Esophagus (tissue), 2 donors: Measurements from ENCODE around the gene GPR55. TPM values are rescaled to one million over a fixed set of nuclear protein-coding genes. Genes with fewer than 3 reads are reported as not detected.

Source experiments
- H3K27ac ChIP-seq, 2 donors: one replicate each; pipeline ENCODE4 v1.5.1; 2013; ENCODE audit warnings: low read depth in 2 of 2, mild to moderate bottlenecking in 2 of 2, inconsistent platforms in 1 of 2, low read length in 1 of 2, moderate library complexity in 1 of 2
- H3K27me3 ChIP-seq, 2 donors: one replicate each; pipeline ENCODE4 v1.6.1; 2013; ENCODE audit warnings: low read length in 2 of 2, control low read depth in 1 of 2, mild to moderate bottlenecking in 1 of 2; ENCODE audit not compliant: insufficient read depth in 2 of 2, control insufficient read depth in 1 of 2
- H3K36me3 ChIP-seq, 2 donors: one replicate each; pipeline ENCODE4 v1.6.1; 2013; ENCODE audit warnings: low read length in 1 of 2; ENCODE audit not compliant: control insufficient read depth in 2 of 2, insufficient read depth in 2 of 2
- H3K4me1 ChIP-seq, 2 donors: one replicate each; pipeline ENCODE4 v1.6.1; 2013; ENCODE audit warnings: low read length in 1 of 2; ENCODE audit not compliant: control insufficient read depth in 2 of 2, insufficient read depth in 2 of 2
- H3K4me3 ChIP-seq, 2 donors: one replicate each; pipeline ENCODE4 v1.5.1; 2013; ENCODE audit warnings: low read length in 2 of 2, mild to moderate bottlenecking in 2 of 2, low read depth in 1 of 2, moderate library complexity in 1 of 2
- H3K9me3 ChIP-seq, 2 donors: one replicate each; pipeline ENCODE4 v1.6.1; 2013; ENCODE audit warnings: mild to moderate bottlenecking in 2 of 2, low read depth in 1 of 2, low read length in 1 of 2, moderate library complexity in 1 of 2; ENCODE audit not compliant: control insufficient read depth in 2 of 2, insufficient read depth in 1 of 2
- WGBS, 2 donors: extraction: QIAGEN DNeasy Blood & Tissue Kit; methylation state at CpG; one replicate each; pipeline ENCODE4 v1.1.7; 2013; 5-methylcytosine and 5-hydroxymethylcytosine counted together
- polyA plus RNA-seq, 2 donors: library from polyadenylated mRNA; stranded (reverse); fragments of 200-250 nt; gene quantifications; one replicate each; pipeline ENCODE4 v1.2.3, GENCODE V29; 2013
- donor health status: healthy with polysubstance abuse.
- donor health status: Bipolar disorder and iron deficiency.

Gene GPR55
- polyA plus RNA-seq, 2 donors = 0.28 to 0.88 TPM

DNA sequence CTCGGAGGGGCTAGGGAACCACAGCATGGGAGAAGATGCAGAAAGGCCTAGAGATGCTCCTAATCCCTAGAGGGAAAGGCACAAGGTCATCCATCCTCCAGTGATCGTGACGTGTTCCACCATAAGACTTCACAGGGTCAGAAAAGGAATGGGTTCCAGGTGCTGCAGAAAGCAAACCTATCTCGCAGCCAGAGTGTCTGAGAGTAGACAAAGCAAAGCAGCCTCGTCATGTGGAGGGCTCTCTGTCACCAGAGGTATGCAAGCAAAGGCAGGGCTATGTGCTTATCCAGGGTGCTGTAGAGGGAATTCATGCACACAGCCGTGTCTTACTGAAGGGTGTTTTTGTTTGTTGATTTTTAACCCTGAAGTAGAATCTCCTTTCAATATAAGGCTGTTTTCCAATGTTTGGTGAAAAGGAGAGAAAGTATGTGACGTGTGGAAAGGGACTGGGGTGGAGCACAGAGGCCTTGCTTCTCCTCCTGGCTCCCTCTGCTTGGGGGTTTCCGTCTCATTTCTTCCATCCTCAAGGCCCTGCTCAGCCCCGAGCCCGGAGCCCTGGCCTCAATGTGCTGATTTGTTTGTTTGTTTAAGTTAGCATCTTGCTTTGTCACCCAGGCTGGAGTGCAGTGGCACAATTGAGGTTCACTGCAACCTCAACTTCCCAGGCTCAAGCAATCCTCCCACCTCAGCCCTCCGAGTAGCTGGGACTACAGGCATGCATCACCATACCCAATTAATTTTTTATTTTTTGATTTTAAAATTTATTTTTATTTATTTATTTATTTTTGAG, 3.0 kb downstream of the GPR55 start:
- H3K27me3 ChIP-seq = no peaks in the 10 kb centered on the region
- H3K36me3 ChIP-seq = no peaks in the 10 kb centered on the region
- H3K9me3 ChIP-seq = no peaks in the 10 kb centered on the region
- no peak overlapping the region for H3K4me3 ChIP-seq
- H3K27ac ChIP-seq = no peak overlapping the region
- WGBS, 2 donors = 73 to 75% methylated on average over 11 of the region's 11 CpGs
- H3K4me1 ChIP-seq = no peaks in the 10 kb centered on the region

DNA sequence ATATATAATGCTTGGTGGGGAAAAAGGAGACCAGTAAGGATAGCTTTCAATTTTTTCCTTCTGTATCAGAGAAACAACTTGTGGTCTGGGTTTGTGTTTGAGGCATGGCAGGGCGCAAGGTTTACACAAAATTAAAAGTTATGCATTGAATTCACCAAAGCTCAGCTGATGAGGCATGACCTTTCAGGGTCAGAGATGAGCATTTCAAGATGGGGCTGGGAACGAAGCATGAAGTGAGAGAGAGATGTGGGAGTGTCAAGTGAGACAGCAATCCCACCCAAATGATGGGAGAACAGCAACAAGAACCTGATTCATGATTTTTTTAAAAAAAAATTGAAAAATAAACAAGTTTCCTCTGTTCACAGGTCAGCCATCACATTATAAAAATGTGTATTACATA, 4.9 kb downstream of the GPR55 start:
- H3K27me3 ChIP-seq = no peaks in the 10 kb centered on the region
- H3K4me1 ChIP-seq = peaks cover 0 to under 1% of the 10 kb centered on the region in 2 donors
- no peaks in the 10 kb centered on the region for H3K36me3 ChIP-seq
- no peak overlapping the region for H3K4me3 ChIP-seq
- WGBS, 2 donors = 71 to 75% methylated on average over 2 of the region's 2 CpGs
- H3K9me3 ChIP-seq = no peaks in the 10 kb centered on the region
- no peak overlapping the region for H3K27ac ChIP-seq

DNA sequence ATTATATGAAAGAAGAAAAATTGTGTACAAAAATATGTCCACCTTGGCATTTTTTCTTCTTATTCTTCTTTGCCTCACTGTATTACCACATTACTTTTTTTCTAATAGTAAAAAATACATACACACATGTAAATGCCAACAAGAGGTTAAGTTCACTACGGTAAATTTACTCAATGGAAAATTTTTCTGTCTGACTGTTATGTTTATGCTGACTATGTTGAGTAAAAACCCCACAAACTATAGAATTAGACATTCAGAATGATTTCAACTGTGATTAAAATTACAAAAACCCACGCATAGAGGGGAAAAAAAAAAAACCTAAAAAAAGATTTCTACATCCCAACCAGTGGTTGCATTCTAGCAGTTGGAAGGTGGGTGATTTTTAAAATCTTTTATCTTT, 5.4 kb downstream of the GPR55 start:
- Histone ChIP-seq H3K27me3 (no peaks in the 10 kb centered on the region), H3K9me3 (no peaks in the 10 kb centered on the region), H3K4me3 (no peak overlapping the region), H3K27ac (no peak overlapping the region), H3K36me3 (no peaks in the 10 kb centered on the region), H3K4me1 (peaks cover 0 to 3% of the 10 kb centered on the region in 2 donors)
- WGBS, 2 donors = 67 to 71% methylated on average over 2 of the region's 2 CpGs

DNA sequence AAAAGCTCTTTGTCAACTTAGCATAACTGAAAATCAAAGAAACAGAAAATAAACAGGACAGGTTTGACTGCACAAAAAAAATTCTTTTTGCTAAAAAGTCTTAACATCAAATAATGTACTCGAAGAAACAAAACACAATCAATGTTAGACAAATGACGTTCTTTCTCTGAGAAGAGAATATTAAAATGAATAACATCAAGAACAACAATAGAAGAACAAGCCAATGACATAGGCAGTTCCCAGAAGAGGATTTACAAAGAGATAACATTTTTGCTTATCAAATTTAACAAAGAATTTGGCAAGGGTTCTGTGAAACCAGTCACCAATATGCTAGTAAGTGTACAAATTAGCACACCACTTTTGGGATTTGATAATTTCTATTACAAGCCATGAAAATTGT, 5.8 kb downstream of the GPR55 start:
- H3K27me3 ChIP-seq = no peaks in the 10 kb centered on the region
- H3K36me3 ChIP-seq = no peaks in the 10 kb centered on the region
- WGBS, 2 donors = 65 to 69% methylated on average over 2 of the region's 2 CpGs

DNA sequence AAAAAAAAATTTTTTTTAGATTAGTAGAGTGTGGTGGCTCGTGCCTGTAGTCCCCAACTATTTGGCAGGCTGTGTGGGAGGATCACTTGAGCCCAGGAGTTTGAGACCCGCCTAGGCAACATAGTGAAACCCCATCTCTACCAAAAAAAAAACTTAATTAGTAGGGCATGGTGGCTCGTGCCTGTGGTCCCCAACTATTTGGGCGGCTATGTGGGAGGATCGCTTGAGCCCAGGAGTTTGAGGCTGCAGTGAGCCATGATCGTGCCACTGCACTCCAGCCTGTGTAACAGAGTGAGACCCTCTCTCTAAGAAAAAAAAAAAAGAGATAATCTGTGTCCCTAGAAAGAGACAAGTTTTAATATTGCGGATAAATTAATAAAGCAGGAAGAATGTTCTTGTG, 8.8 kb downstream of the GPR55 start:
- 81 to 86% methylated on average over 7 of the region's 7 CpGs for WGBS, 2 donors
- Histone ChIP-seq H3K4me1 (peaks cover 0 to 3% of the 10 kb centered on the region in 2 donors), H3K4me3 (no peak overlapping the region), H3K27ac (no peak overlapping the region), H3K36me3 (no peaks in the 10 kb centered on the region), H3K9me3 (no peaks in the 10 kb centered on the region), H3K27me3 (no peaks in the 10 kb centered on the region)

More for the DNA sequence above, 5.8 kb downstream of the GPR55 start:
- H3K4me3 ChIP-seq = no peak overlapping the region
- no peaks in the 10 kb centered on the region for H3K9me3 ChIP-seq
- no peak overlapping the region for H3K27ac ChIP-seq
- H3K4me1 ChIP-seq = peaks cover 0 to 3% of the 10 kb centered on the region in 2 donors

DNA sequence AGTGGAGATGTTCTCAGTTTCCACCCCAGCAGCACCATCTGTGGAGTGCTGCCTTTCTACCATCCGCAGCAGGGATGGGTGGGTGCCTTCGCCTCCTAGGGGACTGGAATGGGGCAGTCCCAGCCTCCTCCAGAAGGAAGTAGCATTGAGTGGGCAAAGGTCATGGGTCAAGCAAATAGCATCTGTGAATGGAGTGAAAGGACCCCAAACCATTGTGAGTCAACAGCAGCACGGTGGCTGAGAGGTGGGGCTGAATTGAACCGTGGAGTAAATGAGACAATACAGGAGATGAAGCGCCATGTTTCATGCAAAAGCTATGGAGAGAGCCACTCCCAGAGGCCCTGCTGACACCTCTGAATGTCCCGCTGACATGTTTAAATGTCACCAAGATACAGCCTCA, 9.7 kb downstream of the GPR55 start:
- Histone ChIP-seq H3K4me1 (peaks cover 0 to 3% of the 10 kb centered on the region in 2 donors), H3K4me3 (no peak overlapping the region), H3K27ac (no peak overlapping the region), H3K9me3 (no peaks in the 10 kb centered on the region), H3K27me3 (no peaks in the 10 kb centered on the region), H3K36me3 (no peaks in the 10 kb centered on the region)
- 65 to 69% methylated on average over 6 of the region's 6 CpGs for WGBS, 2 donors

DNA sequence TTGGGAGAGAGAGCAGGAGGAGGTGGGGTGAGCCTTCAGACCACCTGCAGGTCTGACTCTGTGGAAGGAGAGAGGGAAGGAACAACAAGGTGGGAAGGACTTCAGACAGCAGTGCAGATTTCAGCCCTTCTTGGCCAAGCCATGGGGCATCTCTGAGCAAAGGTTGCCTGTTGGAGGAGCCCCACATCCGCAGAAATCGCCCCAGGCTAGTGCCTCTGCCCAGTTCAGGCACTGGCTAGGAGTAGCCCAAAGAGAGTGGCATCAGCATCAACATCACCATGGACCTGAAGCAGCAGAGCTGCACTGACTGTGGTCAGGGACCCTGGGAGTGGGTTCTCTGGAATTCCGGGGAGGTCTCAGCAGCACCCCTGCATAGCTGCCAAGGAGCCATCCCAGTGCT, 10.2 kb downstream of the GPR55 start:
- Histone ChIP-seq H3K27ac (no peak overlapping the region), H3K4me3 (no peak overlapping the region), H3K4me1 (peaks cover 0 to 3% of the 10 kb centered on the region in 2 donors), H3K36me3 (no peaks in the 10 kb centered on the region), H3K9me3 (no peaks in the 10 kb centered on the region), H3K27me3 (no peaks in the 10 kb centered on the region)
- 79 to 87% methylated on average over 3 of the region's 3 CpGs for WGBS, 2 donors

- WGBS, 2 donors = 84 to 86% methylated on average over 5 of the region's 5 CpGs
- peaks cover 3 to 6% of the 10 kb centered on the region in 2 donors for H3K4me1 ChIP-seq
- H3K4me3 ChIP-seq = no peak overlapping the region
- H3K36me3 ChIP-seq = no peaks in the 10 kb centered on the region
- no peaks in the 10 kb centered on the region for H3K27me3 ChIP-seq
- no peaks in the 10 kb centered on the region for H3K9me3 ChIP-seq
- no peak overlapping the region for H3K27ac ChIP-seq
Observed at GRCh38 chr2:230913406-230914143, 11.5 kb downstream of the GPR55 start.

DNA sequence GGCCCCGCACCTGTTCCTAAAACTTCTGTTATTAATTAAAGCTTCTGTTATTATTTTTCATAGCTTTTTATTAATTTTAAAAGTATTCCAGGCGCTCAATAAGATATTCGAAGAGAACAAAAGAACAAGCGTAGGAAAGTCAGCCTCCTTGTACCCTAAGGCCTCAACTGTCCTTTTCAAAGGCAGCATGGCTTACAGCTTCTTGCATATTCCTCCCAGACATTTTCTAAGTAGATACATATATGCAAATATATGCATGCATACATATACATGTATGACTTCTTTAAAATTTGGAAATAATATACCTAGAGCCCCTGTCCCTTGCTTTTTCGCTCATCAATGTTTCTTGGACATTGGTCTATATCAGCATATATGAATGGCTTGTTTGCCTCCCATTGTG, 12.3 kb downstream of the GPR55 start:
- Histone ChIP-seq H3K27ac (no peak overlapping the region), H3K4me1 (peaks cover 3 to 6% of the 10 kb centered on the region in 2 donors), H3K4me3 (no peak overlapping the region), H3K36me3 (no peaks in the 10 kb centered on the region), H3K9me3 (no peaks in the 10 kb centered on the region), H3K27me3 (no peaks in the 10 kb centered on the region)
- WGBS, 2 donors = 93 to 94% methylated on average over 5 of the region's 5 CpGs
